HEK293 (cell line): ENCODE results near the gene COQ8B.

ENCODE experiments used
- ATF2 ChIP-seq: fragments of 450-650 bp; formaldehyde crosslinking; IDR thresholded peaks from 2 replicates; pipeline ENCODE4 v1.5.1; 2016; ENCODE audit warnings: missing biosample characterization, missing genetic modification characterization, low read depth
- HOXA7 ChIP-seq: sonication (generic); formaldehyde crosslinking; IDR thresholded peaks from 2 replicates; pipeline ENCODE4 v1.8.1; 2022; ENCODE audit warnings: missing genetic modification reagents, borderline replicate concordance
- KLF10 ChIP-seq: fragments of 450-650 bp; IDR thresholded peaks from 2 replicates; pipeline ENCODE4 v1.5.1; 2018; ENCODE audit warnings: missing biosample characterization, mild to moderate bottlenecking, missing genetic modification characterization
- KLF7 ChIP-seq: fragments of 450-650 bp; formaldehyde crosslinking; IDR thresholded peaks from 2 replicates; pipeline ENCODE4 v1.5.1; 2016; ENCODE audit warnings: missing biosample characterization, missing genetic modification characterization, borderline replicate concordance
- SCRT1 ChIP-seq: fragments of 450-650 bp; formaldehyde crosslinking; IDR thresholded peaks from 2 replicates; pipeline ENCODE4 v1.5.1; 2016; ENCODE audit warnings: missing biosample characterization, missing genetic modification characterization, borderline replicate concordance
- SP3 ChIP-seq: fragments of 450-650 bp; formaldehyde crosslinking; IDR thresholded peaks from 2 replicates; pipeline ENCODE4 v1.5.1; 2016; ENCODE audit warnings: missing biosample characterization, missing genetic modification characterization
- ZBTB11 ChIP-seq: fragments of 450-650 bp; formaldehyde crosslinking; conservative IDR thresholded peaks from 2 replicates; pipeline ENCODE4 v1.5.1; 2016; ENCODE audit warnings: low read depth, missing biosample characterization, missing genetic modification characterization
- ZNF184 ChIP-seq: fragments of 450-650 bp; IDR thresholded peaks from 2 replicates; pipeline ENCODE4 v1.5.1; 2018; ENCODE audit warnings: missing biosample characterization, mild to moderate bottlenecking, missing genetic modification characterization
- ZNF239 ChIP-seq: fragments of 450-650 bp; formaldehyde crosslinking; IDR thresholded peaks from 2 replicates; pipeline ENCODE4 v1.5.1; 2016; ENCODE audit warnings: missing biosample characterization, missing genetic modification characterization
- ZNF518A ChIP-seq: fragments of 450-650 bp; formaldehyde crosslinking; conservative IDR thresholded peaks from 2 replicates; pipeline ENCODE4 v1.5.1; 2016; ENCODE audit warnings: low read depth, missing biosample characterization, missing genetic modification characterization
- ZNF692 ChIP-seq: fragments of 450-650 bp; formaldehyde crosslinking; IDR thresholded peaks from 2 replicates; pipeline ENCODE4 v1.5.1; 2016; ENCODE audit warnings: missing biosample characterization, missing genetic modification characterization
- TF ChIP-seq, protein P1 (sequence below): fragments of 450-650 bp; formaldehyde crosslinking; IDR thresholded peaks from 2 replicates; pipeline ENCODE4 v1.5.1; 2016; ENCODE audit warnings: missing biosample characterization, missing genetic modification characterization
- TF ChIP-seq, protein P2 (sequence below): fragments of 450-650 bp; formaldehyde crosslinking; IDR thresholded peaks from 2 replicates; pipeline ENCODE4 v1.5.1; 2016; ENCODE audit warnings: missing biosample characterization, missing genetic modification characterization, borderline replicate concordance

The COQ8B gene

GRCh38 chr19:40716482-40717324 is at the start of gene COQ8B, which contains the start of gene ITPKC (continued):
- TF ChIP-seq ZNF518A: peak; percentile 47; the same call in 1 of the 2 replicates
- peak; percentile 61; the same call in 1 of the 2 replicates for TF ChIP-seq KLF7
- TF ChIP-seq, protein P1, sequence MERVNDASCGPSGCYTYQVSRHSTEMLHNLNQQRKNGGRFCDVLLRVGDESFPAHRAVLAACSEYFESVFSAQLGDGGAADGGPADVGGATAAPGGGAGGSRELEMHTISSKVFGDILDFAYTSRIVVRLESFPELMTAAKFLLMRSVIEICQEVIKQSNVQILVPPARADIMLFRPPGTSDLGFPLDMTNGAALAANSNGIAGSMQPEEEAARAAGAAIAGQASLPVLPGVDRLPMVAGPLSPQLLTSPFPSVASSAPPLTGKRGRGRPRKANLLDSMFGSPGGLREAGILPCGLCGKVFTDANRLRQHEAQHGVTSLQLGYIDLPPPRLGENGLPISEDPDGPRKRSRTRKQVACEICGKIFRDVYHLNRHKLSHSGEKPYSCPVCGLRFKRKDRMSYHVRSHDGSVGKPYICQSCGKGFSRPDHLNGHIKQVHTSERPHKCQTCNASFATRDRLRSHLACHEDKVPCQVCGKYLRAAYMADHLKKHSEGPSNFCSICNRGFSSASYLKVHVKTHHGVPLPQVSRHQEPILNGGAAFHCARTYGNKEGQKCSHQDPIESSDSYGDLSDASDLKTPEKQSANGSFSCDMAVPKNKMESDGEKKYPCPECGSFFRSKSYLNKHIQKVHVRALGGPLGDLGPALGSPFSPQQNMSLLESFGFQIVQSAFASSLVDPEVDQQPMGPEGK (tag by site-specific recombination): peak; percentile 98
- TF ChIP-seq ZNF184 (tag by site-specific recombination): peak; percentile 65
- TF ChIP-seq HOXA7 (CRISPR knock-in tag): peak; percentile 29; the same call in 1 of the 2 replicates
- TF ChIP-seq ZNF239 (tag by site-specific recombination): 0 out of 2 replicates have a peak, but pooled peaks have one; percentile 21
- TF ChIP-seq SCRT1: no peak
- peak; percentile 98 for TF ChIP-seq KLF10 (tag by site-specific recombination)
- TF ChIP-seq ZBTB11: peak; percentile 94
- TF ChIP-seq ATF2: 0 out of 2 replicates have a peak, but pooled peaks have one; percentile 29
- TF ChIP-seq, protein P2, sequence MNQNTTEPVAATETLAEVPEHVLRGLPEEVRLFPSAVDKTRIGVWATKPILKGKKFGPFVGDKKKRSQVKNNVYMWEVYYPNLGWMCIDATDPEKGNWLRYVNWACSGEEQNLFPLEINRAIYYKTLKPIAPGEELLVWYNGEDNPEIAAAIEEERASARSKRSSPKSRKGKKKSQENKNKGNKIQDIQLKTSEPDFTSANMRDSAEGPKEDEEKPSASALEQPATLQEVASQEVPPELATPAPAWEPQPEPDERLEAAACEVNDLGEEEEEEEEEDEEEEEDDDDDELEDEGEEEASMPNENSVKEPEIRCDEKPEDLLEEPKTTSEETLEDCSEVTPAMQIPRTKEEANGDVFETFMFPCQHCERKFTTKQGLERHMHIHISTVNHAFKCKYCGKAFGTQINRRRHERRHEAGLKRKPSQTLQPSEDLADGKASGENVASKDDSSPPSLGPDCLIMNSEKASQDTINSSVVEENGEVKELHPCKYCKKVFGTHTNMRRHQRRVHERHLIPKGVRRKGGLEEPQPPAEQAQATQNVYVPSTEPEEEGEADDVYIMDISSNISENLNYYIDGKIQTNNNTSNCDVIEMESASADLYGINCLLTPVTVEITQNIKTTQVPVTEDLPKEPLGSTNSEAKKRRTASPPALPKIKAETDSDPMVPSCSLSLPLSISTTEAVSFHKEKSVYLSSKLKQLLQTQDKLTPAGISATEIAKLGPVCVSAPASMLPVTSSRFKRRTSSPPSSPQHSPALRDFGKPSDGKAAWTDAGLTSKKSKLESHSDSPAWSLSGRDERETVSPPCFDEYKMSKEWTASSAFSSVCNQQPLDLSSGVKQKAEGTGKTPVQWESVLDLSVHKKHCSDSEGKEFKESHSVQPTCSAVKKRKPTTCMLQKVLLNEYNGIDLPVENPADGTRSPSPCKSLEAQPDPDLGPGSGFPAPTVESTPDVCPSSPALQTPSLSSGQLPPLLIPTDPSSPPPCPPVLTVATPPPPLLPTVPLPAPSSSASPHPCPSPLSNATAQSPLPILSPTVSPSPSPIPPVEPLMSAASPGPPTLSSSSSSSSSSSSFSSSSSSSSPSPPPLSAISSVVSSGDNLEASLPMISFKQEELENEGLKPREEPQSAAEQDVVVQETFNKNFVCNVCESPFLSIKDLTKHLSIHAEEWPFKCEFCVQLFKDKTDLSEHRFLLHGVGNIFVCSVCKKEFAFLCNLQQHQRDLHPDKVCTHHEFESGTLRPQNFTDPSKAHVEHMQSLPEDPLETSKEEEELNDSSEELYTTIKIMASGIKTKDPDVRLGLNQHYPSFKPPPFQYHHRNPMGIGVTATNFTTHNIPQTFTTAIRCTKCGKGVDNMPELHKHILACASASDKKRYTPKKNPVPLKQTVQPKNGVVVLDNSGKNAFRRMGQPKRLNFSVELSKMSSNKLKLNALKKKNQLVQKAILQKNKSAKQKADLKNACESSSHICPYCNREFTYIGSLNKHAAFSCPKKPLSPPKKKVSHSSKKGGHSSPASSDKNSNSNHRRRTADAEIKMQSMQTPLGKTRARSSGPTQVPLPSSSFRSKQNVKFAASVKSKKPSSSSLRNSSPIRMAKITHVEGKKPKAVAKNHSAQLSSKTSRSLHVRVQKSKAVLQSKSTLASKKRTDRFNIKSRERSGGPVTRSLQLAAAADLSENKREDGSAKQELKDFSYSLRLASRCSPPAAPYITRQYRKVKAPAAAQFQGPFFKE (tag by site-specific recombination): no peak
- peak; percentile 99 for TF ChIP-seq SP3 (tag by site-specific recombination)
- TF ChIP-seq ZNF692 (tag by site-specific recombination): peak; percentile 98
